Measurements from ENCODE around the gene SAP130. TPM values are rescaled to one million over a fixed set of nuclear protein-coding genes. Genes with fewer than 3 reads are reported as not detected.
A peak's percentile ranks its signal among the peaks of the same experiment; 100 is the strongest.

SAP130 gene
- total RNA-seq, 1 donor from 2014 or later = 3.9 TPM

DNA sequence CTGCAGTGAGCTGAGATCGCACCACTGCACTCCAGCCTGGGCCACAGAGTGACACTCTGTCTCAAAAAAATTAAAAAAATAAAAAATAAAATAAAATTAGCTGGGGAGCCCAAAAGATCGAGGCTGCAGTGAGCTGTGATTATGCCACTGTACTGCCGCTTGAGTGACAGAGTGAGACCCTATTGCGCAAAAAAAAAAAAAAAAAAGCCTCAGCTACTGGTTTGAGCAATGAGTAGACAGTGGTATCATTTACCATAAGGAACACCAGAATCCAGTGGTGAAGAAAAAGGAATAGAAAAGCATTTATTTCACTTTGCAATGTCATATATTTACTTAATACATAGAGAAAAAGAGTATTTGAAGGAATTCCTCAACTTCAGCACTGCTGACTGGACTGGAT, 3.0 kb downstream of the SAP130 start:
- DNase-seq = no peak

DNA sequence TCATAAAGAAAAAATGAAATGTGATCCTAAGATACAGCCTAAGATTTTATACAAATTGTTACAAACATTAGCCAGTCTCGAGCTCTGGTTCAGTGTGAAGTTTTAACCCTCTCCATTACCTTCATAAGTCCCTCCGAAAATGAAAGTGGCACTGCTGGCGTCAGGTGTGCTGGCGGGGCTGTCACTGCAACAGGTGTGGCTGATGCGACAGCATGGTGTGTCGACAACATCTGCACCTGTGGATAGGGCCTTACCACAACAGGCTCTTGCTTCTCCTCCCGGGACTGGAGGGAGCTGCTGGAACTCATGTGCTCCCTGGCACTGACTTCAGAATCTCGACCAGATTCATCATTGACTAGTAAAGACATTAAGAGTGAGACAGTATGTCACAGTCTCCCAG, 10.3 kb downstream of the SAP130 start:
- DNase-seq = no peak

DNA sequence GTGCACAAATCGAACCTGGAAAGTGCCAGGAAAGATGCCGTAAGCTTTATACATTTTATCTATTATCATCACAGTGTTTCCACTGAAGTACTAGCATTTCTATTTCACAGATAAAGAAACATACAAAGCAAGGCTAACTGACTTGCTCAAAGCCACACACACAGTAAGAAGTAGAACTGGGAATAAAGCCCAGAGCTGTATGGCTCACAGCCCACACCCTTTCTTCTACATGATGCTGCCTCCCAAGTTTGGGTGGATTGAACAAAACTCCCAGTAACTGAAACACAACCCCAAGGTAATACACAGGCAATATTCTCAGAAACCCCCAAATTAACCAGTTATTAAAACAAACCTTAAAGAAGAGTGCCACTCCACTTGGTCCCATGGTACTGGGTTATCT, 11.2 kb downstream of the SAP130 start:
- DNase-seq = no peak

DNA sequence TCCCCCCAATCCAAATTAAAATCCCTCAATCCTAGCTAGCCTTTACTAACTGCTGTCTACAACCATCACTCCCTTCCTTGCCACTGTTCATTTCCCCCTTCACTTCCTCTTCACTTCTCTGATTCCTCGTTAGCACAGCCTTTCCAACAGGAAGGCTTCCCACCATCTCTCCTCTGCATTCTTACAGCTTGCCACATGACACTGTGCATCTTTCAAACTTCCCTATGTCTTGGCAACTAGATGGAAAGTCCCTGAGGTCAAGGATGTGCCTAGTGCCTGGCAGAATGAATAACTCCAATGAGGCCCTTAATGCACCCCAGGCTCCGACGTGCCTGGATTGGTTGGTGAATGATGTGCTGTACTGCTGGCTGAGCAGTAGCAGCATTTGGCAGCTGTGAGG, 15.2 kb downstream of the SAP130 start:
- DNase-seq = no peak

DNA sequence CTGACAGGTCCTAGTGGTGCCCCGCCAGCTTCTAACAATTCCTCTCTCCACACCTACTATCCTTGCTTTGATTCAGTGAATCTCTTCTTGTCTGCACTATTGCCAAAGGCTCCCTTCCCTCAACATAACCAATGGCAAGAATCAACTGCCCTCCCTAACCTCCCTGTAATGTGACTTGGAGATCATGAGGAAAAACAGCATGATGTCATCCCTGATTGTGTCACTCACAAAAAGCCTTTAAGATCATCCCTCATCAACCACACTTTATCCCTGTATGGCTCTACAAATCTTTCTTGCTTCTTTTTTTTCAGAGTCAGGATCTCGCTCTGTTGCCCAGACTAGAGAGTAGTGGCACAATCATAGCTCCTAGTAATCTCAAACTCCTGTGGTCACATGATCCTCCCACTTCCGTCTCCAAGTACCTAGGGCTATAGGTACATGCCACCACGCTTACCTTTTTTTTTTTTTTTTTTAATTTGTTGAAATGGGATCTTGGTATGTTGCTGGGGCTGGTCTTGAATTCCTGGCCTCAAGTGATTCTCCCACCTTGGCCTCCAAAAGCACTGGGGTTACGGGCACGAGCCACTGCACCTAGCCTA, 19.7 kb downstream of the SAP130 start:
- no peak for DNase-seq

DNA sequence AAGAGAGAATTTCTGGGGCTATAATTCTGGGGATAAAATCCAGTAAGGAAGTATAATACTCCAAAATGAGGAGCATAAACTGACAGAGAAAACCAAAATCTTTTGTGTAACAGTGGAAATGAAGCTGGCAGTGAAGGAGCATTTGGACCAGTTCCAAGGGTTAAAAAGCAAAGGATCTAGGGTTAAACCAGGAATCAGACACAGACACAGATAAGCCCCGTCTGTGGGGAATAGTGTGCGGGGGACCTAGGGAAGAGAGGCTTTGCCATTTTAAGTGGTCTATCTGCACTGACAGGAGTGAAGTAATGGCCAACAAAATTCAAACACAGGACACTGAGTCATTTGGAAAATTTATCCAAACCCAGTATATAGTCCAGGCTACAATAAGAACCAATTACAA, 23.4 kb downstream of the SAP130 start:
- no peak for DNase-seq

DNA sequence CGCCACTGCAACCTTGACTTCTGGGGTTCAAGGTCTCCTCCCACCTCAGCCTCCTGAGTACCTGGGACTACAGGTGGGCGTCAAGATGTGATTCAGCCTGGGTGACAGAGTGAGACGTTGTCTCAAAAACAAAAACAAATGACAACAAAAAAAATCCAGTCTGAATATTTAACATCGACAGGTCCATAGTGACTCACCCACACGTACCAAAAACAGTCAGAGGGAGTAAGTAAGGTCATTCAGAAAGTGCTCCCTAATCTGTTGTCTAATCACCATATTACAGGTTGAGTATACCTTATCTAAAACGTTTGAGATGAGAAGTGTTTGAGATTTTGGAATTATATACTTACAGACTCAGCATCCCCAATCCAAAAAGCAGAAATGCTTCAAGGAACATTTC, 24.4 kb downstream of the SAP130 start:
- DNase-seq = no peak

DNA sequence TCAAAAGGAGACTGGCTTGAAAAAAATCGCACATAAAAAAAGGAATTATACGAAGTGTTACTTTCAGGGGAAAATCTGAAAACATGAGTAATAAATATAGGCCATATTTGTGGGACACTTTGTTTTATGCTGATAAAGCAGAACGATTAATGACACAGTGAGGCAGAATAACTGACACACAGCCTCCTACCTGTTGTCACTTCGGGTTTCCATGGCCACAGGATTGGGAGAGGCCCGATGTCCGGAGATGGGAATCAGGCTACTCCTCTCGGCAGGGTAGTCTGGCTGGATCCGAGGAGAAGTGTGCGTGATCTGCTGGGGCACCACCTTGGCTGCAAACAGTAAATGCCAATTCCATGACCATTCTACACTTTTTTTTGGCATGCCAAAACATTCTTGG, 31.7 kb downstream of the SAP130 start:
- DNase-seq = no peak

DNA sequence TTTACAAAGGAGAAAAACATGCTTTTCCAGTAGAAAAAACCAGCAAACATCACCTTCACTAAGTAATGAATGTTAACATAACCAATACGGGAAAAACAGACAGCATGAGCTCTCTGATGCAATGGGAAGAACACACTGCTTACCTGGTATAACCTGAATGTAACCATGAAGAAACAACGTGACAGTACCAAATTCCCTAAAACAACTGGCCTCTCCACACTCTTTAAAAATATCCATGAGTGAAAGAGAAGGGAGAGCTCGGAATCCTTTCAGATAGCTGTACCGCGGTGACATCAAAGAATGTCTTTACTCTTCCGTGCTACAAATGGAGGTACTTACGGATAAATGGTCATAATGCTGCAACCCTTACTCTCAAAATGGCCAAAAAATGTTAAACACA, 32.1 kb downstream of the SAP130 start:
- DNase-seq = no peak

DNA sequence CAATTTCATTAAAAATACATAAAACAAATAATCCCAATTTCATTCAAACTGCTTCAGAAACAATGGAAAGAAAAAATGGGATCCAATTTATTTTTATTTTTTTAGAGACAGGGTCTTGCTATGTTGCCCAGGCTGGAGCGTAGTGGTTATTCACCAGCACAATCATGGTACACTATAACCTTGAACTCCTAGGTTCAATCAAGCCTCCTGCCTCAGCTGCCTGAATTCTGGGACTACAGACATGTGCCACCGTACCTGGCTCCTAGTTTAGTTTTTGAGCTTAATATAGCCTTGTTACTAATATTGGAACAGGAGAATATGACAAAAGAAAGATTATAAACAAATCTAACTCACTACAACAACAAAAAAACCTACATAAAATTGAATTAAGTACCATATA, 34.2 kb downstream of the SAP130 start:
- no peak for DNase-seq

DNA sequence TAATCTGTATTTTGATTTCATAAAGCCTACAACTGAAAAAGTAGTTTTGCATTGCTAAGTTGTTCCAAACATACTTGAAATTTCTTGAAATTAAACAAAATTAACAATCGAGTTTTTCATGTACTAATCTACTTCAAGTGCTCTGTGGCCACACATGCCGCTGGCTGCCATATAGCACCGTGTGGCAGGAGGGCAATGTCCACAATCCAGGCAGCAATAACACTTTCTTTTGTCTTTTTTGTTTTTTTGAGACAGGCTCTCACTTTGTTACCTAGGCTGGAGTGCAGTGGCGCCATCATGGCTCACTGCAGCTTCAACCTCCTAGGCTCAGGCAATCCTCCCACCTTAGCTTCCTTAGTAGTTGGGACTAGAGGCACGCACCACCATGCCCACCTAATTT, 36.1 kb downstream of the SAP130 start:
- DNase-seq = no peak

DNA sequence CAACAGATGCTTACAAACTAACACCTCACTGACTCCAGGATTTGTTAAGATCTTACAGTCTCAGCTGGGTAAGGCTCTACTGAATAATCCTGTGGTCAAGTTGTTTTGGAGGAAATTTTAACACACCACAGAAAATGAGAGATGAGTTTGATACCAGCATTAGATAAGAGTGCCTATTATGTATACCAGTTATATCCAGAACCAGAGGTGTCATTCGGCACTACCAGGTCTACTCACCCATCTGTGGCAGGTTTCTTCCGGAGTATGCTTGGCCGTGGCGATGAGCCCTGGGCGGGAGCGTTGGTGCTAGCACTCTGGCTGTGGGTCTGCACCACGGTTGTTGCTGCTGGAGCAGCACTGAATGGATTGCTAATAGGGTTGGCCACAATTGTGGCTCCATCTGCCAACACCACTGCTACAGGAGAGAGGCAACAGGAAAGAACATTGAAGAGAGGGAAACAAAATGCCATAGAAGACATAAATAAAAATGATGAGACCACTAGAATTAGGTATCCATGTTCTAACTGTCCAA, 41.2 kb downstream of the SAP130 start:
- no peak for DNase-seq

DNA sequence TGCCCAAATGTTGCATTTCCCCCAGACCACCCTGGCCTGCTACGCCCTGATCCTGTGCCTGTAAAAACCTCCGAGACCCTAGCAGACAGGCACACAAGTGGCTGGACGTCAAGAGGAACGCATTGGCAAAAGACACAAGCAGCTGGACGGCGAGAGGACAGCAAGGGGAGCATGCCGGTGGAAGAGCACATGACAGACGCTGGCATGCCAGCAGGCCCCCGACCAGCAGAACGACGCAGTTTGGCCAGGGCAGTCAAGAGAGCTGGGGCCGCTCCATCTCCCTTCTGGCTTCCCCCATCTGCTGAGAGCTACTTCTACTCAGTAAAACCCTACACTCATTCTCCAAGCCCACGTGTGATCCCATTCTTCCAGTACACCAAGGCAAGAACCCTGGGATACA, 42.1 kb downstream of the SAP130 start:
- DNase-seq = no peak

DNA sequence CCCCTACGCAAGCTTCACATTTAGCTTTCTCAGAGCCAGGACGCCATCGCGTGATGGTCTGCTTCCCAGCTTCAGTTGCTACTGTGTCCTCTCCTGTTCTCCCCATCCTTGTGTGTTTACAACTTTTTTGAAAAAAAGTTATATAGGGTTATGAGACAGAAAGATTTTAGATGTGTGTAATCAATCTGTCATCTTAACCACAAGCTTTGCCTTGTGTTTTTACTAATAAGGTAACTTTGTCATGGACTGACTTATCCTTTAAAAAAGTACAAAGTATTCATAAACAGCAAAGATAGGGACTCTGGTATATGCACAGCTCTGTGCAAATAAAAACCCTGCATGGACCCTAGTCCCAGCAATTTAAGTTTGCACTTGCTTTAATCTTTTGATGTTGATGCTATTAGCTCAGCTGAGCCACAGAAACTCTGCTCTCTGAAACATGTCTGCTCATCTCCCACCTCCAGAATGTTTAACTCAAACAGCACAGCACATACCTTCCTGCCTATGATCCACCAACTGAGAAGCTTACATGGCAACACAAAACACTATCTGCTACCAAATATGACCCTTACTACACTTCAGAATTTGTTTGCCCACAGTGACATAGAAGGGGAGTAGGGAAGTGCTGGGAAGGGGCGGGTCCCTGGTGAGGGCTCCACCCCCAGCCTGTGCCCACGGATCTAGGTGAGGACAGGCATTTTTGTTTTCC, 42.7 kb downstream of the SAP130 start:
- no peak for DNase-seq

DNA sequence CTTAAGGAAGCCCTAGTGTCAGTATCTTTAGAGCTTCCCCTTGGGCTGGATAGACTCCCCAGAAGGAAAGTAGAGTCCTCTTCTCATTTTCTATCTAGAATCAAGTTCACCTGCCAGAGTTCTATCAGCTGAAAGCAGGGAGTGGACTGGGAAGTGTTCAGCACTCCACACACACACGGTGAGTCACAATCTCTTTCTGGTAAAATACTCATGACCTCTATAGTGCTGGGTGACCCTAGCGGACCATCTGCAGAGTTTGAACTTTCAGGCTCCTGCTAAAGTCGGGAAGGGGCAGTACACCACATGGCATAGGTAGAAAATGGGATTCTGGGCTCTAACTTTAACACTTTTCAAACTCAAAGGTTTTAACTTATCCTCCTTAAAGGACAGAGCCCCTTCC, 43.3 kb downstream of the SAP130 start:
- peak; percentile 8 for DNase-seq

DNA sequence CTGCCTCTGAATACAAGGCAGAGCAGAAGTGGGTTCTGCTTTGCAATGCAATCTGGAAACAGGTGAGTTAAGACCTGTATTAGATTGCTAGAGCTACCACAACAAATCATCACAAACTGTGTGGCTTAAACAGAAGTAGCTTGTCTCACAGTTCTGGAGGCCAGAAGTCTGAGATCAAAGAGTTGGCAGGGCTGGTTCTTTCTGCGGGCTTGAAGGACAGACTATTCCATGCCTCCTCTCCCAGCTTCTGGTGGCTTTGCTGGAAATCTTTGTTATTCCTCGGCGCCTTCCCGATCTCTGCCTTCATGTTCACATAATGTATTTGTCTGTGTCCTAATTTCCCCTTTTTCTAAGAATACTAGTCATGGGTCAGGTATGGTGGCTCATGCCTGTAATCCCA, 58.4 kb downstream of the SAP130 start:
- DNase-seq = no peak

DNA sequence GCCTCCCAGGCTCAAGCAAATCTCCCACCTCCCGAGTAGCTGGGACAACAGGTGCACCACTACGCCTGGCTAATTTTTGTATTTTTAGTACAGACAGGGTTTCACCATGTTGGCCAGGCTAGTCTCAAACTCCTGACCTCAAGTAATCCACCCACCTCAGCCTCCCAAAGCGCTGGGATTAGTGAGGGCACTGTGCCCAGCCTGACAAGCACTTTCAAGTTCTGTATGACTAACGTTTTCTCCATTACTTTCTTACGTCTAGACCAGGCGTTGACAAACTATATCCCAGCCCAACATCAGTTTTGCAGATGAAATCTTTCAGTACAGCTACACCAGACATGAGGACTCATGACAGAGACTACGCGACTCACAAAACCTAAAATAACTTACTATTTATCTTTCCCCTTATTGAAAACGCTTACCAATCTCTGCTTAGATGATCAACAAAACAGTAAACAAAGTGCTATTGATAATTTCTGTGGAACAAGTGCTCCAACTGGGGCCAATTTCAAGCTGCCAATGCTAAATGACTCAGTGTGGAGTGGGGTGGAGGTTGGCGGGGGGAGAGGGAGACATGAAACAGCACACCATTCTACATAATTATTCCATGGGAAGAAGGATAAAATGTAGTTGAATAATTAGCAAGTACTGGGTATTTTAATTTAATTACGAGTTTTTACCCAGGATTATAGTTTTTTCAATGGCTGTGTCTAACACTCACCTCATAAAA, 59.1 kb downstream of the SAP130 start:
- no peak for DNase-seq

DNA sequence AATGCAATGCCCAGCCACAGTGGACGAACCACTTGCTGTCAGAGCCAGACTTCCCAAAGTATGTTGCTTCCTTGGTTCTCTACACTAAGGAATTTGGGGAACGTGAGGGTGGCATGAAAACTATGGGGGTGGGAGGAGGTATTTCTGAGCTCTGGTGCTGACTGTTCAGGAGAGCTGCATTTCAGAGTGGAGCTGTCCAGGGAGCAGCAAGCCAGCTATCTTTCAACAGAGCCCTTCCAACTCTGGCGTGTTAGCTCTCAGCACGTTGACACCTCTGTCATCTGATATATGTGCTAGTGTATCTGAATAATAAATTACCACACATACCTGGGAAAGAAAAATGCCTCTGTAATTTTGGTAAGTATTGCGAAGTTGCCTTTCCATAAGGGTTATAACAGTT, 66.1 kb downstream of the SAP130 start:
- no peak for DNase-seq

DNA sequence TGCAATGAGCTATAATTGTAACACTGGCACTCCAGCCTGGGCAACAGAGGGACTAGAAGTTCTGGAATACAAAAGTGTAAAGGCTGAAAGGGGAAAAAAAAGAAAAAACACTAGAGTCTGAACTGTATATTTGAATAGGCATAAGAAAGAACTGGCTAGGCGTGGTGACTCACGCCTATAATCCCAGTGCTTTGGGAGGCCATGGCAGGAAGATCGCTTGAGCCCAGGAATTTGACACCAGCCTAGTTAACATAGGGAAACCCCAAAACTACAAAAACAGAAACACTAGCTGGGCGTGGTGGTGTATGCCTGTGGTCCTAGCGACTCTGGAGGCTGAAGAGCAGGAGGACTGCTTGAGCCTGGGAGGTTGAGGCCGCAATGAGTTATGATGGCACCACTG, 70.6 kb downstream of the SAP130 start:
- DNase-seq = no peak

DNA sequence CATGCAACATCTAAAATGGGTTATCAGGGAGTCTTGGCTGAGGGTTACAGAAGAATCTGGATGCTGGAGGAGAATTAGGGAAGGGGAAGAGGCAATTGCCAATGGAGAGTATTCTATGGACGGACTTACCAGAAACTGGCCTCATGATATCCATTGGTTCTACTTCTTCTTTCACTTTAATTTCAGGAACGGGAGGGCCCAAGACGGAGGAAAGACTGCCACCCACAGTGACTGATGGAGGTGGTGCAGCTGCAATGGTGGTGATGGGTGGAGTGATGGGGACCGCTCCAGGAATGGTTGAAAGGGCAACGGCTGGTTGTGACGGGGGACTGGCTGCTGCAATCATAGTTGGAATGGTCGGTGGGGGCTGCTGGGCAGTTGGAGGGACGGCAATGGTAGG, 73.0 kb downstream of the SAP130 start:
- no peak for DNase-seq

DNA sequence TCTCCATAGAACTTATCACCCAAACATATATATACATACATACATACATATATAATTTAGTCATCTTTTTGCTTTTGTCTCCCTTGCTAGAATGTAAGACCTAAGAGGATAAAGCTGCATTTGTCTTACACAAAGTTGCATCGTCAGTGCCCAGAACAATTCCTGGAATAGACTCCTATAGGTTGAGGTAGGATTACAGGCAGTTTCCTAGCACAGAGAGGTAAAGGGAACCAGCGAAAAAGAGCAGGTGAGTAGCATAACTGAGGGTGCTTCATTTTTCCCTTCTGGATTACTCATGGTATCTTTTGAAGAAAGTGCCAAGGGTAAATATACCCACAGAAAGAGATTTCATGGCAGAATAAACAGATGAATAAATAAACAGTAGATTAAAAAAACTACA, 74.0 kb downstream of the SAP130 start:
- DNase-seq = no peak

DNA sequence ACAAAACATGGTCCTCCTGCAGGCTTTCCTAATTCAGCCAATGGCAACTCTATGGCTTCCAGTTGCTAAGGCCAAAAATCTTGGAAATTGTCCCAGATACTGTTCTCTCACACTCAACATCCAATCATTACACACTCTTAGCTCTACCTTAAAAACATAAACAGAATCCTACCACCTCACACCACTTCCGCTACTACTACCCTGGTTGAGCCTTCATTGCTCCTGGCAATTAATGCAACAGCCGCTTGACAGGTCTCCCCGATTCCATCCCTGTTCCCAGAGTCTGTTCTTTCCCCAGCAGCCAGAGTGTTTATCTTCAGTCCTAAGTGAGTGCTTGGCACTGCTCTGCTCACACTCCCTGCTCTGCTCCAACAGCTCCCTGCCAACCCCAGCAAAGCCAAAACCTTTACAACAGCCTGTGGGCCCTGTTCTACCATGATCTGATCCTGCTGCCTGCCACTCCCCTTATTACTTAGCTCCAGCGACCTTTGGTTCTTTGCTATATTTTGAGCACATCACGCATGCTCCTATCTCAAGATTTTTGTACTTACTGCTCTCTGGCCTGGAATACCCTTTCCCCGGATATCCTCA, 74.6 kb downstream of the SAP130 start:
- DNase-seq = no peak

DNA sequence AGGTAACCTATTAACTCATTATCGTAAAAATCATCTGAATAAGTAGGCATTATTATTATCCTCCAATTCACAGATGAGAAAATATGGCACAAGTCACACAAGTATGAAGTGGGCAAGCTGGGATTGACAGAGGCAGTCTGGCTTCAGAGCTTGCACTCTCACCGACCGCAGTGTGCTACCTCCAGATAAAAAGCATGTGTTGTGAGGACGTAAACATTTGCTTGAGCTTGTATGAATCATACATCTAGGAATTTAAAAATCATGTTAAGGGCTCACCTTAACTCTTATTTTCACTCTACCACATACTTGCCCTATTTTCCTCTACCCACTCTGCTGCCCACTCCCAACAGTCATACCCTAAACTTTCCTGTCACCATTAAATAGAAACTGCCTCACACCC, 76.8 kb downstream of the SAP130 start:
- no peak for DNase-seq

DNA sequence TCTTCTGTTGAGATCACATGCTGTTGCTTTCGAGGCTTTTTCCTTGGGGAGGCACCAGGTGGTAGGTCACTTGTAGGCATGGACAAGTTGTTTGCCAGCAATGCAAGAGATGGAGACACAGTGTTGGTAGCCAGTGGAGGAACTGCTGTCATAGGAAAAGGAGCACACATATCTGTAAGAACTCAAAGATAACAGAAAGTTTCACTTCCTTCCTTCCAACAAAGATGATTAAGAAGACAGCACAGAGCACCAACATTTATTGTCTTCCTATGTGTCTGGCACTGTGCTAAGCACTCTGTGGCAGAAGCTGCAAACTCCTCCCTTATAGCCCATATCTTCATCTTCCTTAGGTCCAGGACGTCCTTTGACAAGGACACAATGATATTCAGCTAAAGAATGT, 77.6 kb downstream of the SAP130 start:
- no peak for DNase-seq

Measured in dermis blood vessel endothelial cell (primary cell).